Measurements from ENCODE around the gene LAMB2. TPM values are rescaled to one million over a fixed set of nuclear protein-coding genes. Genes with fewer than 3 reads are reported as not detected.

The LAMB2 gene
- total RNA-seq, 2 donors from 2014 or later: 432 to 667 TPM

DNA sequence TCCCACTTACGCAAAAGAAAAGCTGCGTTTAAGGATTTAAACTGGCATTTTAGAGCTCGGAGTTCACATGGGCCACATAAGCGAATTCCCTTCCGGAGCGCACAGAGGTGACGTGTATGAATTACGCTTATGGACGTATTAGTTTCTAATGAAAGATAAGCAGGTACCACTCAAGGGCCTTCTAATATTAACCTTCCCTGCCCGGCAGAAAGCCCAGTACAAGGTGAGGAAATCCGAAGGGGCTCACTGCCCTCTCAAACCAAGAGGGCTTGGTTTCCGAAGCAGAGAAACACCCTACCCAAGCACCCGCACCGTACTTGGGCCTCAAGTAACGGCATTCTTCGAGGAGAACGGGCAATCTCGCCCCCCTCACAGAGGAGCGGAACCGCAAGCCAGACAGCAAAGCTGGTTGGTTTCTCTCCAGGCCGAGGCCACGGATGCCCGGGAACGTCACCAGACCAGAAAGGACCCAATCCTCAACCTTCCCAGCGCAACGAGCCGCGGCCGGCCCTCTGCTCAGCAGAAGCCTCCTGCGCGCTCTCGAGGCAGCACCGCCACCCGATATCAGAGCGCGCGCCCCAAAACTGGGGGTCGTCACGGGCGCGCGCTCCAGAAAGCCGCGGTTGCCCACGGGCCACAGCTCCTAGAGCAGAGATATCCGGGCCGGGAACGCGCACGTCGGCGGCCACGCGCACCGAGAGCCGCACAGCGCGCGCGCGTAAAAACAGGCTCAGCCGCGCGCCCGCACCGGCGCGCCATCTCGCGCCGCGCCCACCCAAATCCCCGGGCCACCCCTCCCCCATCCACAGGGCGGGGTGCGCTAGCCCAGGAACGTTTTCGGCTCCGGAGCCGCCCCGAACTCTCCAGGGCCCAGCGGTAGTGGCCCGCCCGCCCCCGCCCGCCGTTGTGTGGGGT lies 39.7 kb downstream of the LAMB2 start:
- Histone ChIP-seq H3K9me3 (no peaks in the 10 kb centered on the region), H3K27ac (peak overlapping the region; percentile 95 to 97), H3K27me3 (replicated peaks; ENCODE audit: insufficient read depth) (no peaks in the 10 kb centered on the region), H3K36me3 (peaks cover 1 to 2% of the 10 kb centered on the region in 2 donors), H3K4me1 (replicated peaks) (peaks cover 6% of the 10 kb centered on the region), H3K4me3 (peak overlapping the region; percentile 78 to 100)
- intact Hi-C loops (cut with DNase I): loop anchor here (5.0 to 10.0 kb wide), 4 partner anchors 39 to 319 kb away; partner anchors contain the start of genes LAMB2, NDUFAF3, RHOA and TCTA
- TF ChIP-seq, protein P1, sequence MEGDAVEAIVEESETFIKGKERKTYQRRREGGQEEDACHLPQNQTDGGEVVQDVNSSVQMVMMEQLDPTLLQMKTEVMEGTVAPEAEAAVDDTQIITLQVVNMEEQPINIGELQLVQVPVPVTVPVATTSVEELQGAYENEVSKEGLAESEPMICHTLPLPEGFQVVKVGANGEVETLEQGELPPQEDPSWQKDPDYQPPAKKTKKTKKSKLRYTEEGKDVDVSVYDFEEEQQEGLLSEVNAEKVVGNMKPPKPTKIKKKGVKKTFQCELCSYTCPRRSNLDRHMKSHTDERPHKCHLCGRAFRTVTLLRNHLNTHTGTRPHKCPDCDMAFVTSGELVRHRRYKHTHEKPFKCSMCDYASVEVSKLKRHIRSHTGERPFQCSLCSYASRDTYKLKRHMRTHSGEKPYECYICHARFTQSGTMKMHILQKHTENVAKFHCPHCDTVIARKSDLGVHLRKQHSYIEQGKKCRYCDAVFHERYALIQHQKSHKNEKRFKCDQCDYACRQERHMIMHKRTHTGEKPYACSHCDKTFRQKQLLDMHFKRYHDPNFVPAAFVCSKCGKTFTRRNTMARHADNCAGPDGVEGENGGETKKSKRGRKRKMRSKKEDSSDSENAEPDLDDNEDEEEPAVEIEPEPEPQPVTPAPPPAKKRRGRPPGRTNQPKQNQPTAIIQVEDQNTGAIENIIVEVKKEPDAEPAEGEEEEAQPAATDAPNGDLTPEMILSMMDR (IDR thresholded peaks at IDR 0.05): peak in 1 of 4 experiments; percentile 4
- TF ChIP-seq POLR2AphosphoS5 (IDR thresholded peaks at IDR 0.05): peak; percentile 4
- no peak for TF ChIP-seq POLR2A (IDR thresholded peaks at IDR 0.05)
- peak; percentile 66 for DNase-seq (ENCODE audit: low spot score)
- under 1% methylated on average over 33 of the region's 86 CpGs for WGBS

DNA sequence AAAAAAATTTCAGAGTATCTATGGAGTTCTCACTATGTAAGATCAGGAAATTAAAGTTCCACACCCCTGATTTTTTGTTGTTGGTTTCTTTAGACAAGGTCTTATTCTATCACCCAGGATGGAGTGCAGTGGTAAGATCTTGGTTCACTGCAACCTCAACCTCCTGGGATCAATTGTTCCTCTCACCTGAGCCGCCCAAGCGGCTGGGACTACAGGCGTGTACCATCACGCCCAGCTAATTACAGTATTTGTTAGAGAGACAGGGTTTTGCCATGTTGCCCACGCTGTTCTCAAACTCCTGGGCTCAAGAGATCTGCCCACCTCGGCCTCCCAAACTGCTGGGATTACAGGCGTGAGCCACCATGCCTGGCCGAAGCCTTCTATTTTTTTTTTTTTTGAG lies 51.4 kb downstream of the LAMB2 start:
- Histone ChIP-seq H3K27ac (no peak overlapping the region), H3K4me1 (replicated peaks) (no peaks in the 10 kb centered on the region), H3K36me3 (no peaks in the 10 kb centered on the region), H3K4me3 (no peak overlapping the region), H3K9me3 (no peaks in the 10 kb centered on the region), H3K27me3 (replicated peaks; ENCODE audit: insufficient read depth) (no peaks in the 10 kb centered on the region)
- TF ChIP-seq, protein P1 (IDR thresholded peaks at IDR 0.05): no peak
- TF ChIP-seq POLR2AphosphoS5 (IDR thresholded peaks at IDR 0.05): no peak
- no peak for TF ChIP-seq POLR2A (IDR thresholded peaks at IDR 0.05)
- no peak for DNase-seq (ENCODE audit: low spot score)
- intact Hi-C loops (cut with DNase I): no loop called here
- WGBS: 80% methylated on average over 8 of the region's 8 CpGs

DNA sequence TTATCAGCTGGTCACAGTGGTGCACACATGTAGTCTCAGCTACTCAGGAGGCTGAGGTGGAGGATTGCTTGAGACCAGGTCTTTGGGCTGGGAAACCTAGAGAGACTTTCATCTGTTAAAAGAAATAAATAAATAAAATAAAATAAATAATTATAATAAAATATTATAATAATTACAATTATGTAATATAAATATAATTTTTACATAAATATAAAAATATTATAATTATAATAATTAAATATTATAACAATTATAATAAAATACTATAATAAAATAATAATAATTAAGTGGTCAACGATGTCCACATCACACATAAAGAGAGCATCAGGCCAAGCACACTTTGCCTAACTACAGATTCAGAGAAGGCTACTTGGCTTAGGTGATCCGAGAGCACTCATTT lies 53.6 kb downstream of the LAMB2 start:
- 98% methylated on average over 2 of the region's 2 CpGs for WGBS
- intact Hi-C loops (cut with DNase I): no loop called here

DNA sequence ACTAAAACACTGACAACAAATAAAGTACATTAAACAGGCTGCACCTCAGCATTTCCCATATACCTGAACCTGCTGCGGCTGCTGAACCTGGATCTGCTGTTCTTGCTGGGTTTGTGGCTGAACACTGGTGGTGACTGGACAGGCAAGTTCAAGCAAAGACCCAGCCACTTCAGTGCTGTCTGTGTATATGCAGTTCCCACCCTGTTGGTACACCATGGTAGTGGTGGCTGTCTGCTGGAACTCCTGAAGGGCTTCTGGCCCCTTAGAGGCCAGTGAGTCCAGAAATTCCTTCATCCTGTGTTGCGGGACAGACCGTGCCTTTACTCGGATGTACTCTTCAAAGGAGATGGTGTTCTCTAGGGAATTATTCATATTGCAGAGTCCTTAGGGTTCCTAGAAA lies 56.2 kb downstream of the LAMB2 start:
- DNase-seq (ENCODE audit: low spot score): no peak
- no peak overlapping the region for H3K27ac ChIP-seq
- TF ChIP-seq, protein P1 (IDR thresholded peaks at IDR 0.05): no peak
- TF ChIP-seq POLR2AphosphoS5 (IDR thresholded peaks at IDR 0.05) (no peak), POLR2A (IDR thresholded peaks at IDR 0.05) (no peak)
- no peaks in the 10 kb centered on the region for H3K4me1 ChIP-seq (replicated peaks)
- H3K36me3 ChIP-seq: peaks cover 7 to 10% of the 10 kb centered on the region in 2 donors
- no peak overlapping the region for H3K4me3 ChIP-seq
- no peaks in the 10 kb centered on the region for H3K9me3 ChIP-seq
- H3K27me3 ChIP-seq (replicated peaks; ENCODE audit: insufficient read depth): no peaks in the 10 kb centered on the region
- WGBS: 94% methylated on average over 4 of the region's 4 CpGs
- intact Hi-C loops (cut with DNase I): no loop called here

More for the DNA sequence above, 53.6 kb downstream of the LAMB2 start:
- TF ChIP-seq POLR2AphosphoS5 (IDR thresholded peaks at IDR 0.05) (no peak), POLR2A (IDR thresholded peaks at IDR 0.05) (no peak)
- TF ChIP-seq, protein P1 (IDR thresholded peaks at IDR 0.05): no peak
- no peak overlapping the region for H3K27ac ChIP-seq
- H3K4me1 ChIP-seq (replicated peaks): no peaks in the 10 kb centered on the region
- no peaks in the 10 kb centered on the region for H3K9me3 ChIP-seq
- no peak for DNase-seq (ENCODE audit: low spot score)
- H3K4me3 ChIP-seq: no peak overlapping the region
- peaks cover 0 to 4% of the 10 kb centered on the region in 2 donors for H3K36me3 ChIP-seq
- H3K27me3 ChIP-seq (replicated peaks; ENCODE audit: insufficient read depth): no peaks in the 10 kb centered on the region
